GM18498 (cell line): Measurements from ENCODE around the gene CYP3A7.
"Not testable (repeated sequence)": the region's sequence is repeated elsewhere in the genome, so short reads cannot be mapped to it uniquely, and the experiment has no call there.

ENCODE experiments used
- ATAC-seq: cut with Tn5 transposase; IDR thresholded peaks from one replicate; pipeline ENCODE4 v1.9.1; 2021; ENCODE audit warnings: mild to moderate bottlenecking, moderate library complexity; ENCODE audit not compliant: unreplicated experiment

Gene CYP3A7

DNA sequence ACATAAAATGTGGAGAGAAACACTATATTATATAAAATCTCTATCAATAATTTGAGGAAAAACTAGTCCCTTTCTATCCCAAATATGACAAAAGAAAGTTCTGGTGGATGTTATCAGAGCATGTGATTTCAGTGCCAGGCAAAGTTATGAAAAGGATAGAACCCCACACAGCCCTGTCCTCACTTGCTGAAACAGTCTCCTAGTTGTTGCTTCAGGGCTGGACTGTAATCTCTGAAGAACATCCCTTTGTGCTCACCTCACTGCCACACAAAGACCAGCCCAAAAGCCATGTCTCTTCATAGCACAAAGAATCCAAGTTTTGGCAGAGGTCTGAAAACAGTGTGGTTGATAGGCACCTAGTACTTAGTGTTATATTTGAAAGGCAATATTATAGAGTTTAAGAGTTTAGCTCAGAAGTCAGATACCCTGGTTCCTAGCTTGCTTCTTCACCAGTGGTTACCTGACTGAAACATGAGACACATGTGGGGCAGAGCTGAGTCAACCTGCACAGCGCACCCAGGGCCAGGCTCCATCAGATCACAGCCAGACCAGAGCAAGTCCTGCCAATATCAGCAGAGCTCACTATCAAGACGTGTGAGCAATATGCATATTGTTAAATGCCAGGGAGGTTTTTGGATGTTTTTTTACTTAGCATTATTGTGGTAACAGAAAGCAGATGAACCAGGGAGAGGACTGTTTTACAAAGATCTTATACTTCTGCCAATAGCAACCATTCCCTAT is 25.0 kb downstream of the CYP3A7 start:
- no peak for ATAC-seq

DNA sequence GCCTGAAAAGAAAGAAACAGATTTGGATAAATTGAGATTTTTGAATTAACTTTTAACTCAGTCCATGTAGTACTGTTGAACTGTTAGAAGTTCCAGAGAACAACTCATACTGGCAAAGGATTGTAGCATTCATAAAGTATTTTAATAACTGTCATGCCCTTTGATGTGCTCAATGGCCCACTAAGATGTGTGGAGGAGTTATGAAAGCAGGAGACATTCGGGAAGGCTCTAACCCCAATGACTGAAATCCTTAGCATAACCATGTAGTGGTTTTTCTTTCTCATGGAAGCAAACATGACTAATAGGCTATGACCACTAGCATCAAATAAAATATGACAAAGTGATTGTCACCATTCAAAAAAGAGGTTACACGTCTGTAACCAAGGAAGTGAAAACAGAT is 25.7 kb downstream of the CYP3A7 start:
- ATAC-seq: no peak

DNA sequence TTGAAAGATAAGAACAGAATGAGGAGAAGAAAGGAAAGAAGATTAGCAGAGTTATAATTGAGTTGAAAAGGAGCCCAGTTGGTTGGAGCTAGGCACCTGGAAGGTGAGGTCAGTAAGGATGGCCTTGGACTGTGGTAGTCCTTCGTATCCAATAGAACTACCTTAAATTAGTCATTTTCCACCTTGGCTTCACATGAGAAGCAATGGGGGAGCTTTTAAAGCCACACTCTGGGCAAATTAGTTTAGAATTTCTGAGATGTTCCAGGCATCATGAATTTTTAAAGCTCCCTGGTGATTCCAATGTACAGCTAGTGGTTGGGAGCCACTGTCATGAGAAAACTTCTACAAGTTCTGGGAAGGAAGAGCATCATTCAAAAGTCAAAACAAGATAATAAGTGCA is 27.9 kb downstream of the CYP3A7 start:
- ATAC-seq: no peak

DNA sequence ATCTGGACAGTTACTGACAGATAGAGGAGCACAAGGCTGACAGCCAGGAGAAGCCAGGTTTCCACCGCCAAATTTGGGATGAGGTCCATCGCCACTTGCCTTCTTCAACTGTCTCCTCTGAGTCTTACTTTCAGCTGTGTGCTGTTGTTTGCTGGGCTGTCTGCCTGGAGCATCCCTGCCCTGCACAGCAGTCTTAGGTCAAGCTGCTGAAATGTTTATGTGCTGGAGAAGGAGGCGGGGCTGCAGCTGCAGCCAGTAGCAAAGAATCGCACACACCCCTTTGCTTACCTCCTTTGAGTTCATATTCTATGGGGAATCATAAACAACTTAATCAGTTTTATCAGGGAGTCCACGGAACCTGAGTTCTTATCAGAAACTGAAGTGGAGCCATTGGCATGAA is 35.0 kb downstream of the CYP3A7 start:
- no peak for ATAC-seq

DNA sequence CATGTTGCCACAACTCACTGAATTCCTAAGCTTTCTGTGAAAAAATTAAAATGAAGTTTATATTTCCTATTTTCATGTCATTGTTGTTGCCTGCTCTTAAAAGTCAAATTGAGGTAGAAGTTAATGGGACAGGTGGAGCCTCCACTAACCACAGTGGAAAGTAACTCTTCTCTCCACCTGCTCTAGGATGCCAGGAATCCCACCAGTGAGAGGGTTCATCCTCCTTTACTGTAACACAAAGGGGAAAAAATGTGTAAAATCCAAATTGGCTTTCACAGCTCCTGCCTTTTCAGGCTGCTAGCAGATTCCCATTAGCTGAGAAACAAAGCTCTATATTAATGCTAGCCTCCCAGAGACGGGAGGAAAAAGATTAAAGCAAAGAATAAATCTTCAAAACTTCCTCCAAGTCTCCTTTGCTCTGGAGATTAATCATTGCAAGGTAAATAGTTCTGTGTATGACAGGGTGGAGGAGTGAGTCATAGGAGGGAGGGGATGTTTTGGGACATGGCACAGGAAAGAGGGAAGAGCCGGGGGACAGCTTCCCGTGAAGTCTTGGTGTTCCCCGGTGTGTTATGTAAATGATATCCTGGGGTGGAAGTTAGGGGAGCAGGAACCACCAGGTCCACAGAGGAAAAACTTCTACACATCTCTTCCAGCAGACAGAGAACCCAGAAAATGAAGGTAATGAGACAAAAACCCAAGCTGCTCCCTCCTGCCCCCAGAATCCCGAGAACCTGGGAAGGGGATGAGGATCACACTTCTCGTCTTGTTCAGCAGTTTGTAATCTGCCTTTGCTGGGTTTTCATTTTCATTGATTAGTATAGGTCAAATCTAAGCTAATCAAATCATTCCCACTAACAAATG is 35.9 kb downstream of the CYP3A7 start:
- not testable (repeated sequence) for ATAC-seq

DNA sequence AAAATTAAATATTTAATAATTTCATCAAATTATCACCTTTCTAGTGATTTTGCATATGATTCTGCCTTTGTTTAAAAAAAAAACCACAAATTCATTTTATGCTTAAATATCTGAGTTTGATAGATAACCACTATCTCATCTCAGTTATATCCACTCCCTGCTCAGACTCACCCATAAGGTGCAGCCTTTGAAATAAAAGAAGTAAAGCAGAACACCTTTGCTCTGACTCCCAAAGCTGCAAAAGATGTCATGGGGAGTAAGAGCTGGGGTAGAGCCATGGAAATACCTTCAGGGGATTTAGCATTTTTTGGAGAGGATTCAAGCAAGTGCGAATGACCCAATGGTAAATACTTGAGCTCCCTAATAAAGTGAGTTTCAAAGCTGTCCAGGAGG is 40.1 kb downstream of the CYP3A7 start:
- no peak for ATAC-seq

DNA sequence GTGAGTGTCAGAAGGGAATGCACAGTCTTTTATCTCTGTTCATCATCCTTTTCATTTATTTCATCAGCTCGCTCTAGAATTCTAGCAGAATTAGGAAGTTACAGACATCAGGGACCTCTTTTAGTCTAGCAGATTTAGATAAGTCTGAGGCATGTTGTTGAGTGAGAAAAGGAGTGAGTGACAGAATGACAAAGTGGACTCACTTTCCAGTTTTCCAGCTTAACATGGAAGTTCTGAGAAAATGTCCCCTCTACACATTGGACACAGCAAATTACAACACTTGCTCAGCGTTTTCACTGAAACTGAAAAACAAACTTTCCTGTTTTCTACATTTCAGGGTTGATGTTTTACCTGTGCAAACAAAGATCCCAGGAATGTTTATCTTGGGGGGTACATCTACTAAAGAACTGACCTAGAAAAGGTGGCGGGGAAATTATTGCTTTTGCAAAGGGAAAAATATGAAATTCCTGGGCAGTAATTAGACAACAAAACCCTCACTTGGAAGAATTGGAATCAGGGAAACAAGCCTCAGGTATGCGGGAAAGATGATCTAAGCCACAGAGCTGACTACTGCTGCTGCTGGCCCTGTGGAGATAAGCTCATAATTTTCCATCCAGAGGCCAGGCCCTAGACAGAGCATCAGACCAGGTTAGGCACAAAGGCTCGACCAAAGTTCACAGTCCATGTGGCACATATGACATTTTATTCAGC is 40.6 kb downstream of the CYP3A7 start:
- ATAC-seq: no peak

DNA sequence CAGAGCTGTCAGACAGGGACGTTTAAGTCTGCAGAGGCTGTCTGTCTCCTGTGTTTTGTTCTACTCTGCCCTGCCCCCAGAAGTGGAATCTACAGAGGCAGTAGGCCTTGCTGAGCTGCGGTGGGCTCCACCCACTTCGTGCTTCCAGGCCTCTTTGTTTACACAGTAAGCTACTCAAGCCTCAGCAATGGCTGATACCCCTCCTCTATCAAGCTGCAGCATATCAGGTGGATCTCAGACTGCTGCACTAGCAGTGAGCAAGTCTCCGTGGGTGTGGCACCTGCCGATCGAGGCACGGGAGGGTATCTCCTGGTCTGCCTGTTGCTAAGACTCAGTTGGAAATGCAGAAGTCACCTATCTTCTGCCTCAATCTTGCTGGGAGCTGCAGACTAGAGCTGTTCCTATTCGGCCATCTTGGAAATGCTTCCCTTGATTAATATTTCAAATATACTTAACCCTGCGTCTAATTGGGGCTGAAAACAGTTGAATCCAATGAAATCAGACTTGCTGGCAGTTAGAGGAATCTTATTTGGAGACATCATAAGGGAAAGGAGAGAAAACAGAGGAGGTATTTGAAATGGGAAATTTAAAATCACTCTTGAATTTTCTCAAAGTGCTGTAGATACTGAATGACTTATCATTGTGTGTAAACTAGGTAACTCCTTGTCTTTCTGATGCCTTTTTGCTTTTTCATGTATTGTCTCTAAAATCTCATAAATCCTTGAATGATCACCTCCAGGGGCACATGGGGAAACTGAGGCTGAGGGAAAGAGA is 41.4 kb downstream of the CYP3A7 start:
- no peak for ATAC-seq

DNA sequence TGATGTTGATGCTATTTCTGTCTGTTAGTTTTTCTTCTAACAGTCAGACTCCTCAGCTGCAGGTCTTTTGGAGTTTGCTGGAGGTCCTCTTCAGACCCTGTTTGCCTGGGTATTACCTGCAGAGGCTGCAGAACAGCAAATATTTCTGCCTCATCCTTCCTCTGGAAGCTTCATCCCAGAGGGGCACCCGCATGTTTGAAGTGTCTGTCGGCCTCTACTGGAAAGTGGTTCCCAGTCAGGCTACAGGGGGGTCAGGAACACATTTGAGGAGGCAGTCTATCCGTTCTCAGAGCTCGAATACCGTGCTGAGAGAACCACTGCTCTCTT is 41.9 kb downstream of the CYP3A7 start:
- ATAC-seq: no peak

DNA sequence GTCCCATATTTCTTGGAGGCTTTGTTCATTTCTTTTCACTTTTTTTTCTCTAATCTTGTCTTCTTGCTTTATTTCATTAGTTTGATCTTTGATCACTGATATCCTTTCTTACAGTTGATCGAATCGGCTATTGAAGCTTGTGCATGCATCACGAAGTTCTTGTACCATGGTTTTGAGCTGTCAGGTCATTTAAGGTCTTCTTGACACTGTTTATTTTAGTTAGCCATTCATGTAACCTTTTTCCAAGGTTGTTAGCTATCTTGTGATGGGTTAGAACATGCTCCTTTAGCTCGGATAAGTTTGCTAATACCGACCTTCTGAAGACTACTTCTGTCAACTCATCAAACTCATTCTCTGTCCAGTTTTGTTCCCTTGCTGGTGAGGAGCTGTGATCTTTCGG is 42.4 kb downstream of the CYP3A7 start:
- ATAC-seq: not testable (repeated sequence)

DNA sequence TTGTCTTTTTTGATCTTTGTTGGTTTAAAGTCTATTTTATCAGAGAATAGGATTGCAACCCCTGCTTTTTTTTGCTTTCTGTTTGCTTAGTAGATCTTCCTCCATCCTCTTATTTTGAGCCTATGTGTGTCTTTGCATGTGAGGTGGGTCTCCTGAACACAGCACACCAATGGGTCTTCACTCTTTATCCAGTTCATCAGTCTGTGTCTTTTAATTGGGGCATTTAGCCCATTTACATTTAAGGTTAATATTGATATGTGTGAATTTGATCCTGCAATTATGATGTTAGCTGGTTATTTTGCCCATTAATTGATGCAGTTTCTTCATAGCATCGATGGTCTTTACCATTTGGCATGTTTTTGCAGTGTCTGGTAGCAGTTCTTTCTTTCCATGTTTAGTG is 43.3 kb downstream of the CYP3A7 start:
- ATAC-seq: not testable (repeated sequence)

DNA sequence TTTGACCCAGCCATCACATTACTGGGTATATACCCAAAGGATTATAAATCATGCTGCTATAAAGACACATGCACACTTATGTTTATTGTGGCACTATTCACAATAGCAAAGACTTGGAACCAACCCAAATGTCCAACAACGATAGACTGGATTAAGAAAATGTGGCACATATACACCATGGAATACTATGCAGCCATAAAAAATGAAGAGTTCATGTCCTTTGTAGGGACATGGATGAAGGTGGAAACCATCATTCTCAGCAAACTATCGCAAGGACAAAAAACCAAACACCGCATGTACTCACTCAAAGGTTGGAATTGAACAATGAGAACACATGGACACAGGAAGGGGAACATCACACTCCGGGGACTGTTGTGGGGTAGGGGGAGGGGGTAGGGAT is 44.1 kb downstream of the CYP3A7 start:
- not testable (repeated sequence) for ATAC-seq

DNA sequence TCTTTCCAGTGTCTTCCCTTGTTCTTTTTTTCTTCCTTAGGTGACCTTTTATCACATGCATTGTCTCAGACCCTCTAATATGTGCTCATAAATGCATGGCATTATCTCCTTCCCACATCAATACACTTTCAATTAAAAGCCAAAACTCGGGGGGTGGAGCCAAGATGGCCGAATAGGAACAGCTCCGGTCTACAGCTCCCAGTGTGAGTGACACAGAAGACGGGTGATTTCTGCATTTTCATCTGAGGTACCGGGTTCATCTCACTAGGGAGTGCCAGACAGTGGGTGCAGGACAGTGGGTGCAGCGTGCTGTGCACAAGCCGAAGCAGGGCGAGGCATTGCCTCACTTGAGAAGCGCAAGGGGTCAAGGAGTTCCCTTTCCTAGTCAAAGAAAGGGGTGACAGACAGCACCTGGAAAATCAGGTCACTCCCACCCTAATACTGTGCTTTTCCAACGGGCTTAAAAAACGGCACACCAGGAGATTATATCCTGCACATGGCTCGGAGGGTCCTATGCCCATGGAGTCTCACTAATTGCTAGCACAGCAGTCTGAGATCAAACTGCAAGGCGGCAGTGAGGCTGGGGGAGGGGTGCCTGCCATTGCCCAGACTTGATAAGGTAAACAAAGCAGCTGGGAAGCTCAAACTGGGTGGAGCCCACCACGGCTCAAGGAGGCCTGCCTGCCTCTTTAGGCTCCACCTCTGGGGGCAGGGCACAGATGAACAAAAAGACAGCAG is 49.0 kb downstream of the CYP3A7 start:
- not testable (repeated sequence) for ATAC-seq

DNA sequence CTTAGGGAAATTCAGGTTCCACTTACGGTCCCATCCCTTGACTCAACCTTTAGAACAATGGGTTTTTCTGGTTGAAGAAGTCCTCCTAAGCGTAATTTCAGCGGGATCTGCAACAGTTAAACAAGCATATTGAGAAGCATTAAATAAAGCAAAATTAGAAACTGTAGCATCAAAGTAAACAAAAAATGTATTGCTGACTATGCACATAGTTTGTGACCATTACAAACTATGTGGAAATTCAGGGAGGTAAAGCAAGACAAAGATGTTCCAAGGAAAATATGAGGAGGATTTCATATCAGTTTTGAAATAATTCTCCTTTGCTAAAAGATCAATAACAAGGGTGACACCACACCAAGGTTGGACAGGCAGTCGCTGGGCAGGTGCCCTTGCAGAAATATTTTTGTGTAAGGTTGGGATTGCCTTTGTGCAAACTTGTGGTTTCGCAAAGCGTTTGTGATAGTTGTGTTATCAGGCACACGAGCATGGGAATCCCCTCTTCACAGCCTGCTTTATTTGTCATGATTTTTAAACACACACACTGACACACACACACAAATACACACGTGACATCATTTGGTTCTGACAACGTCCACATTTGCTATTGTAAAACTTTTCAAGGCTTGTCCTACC is 49.8 kb downstream of the CYP3A7 start:
- no peak for ATAC-seq

DNA sequence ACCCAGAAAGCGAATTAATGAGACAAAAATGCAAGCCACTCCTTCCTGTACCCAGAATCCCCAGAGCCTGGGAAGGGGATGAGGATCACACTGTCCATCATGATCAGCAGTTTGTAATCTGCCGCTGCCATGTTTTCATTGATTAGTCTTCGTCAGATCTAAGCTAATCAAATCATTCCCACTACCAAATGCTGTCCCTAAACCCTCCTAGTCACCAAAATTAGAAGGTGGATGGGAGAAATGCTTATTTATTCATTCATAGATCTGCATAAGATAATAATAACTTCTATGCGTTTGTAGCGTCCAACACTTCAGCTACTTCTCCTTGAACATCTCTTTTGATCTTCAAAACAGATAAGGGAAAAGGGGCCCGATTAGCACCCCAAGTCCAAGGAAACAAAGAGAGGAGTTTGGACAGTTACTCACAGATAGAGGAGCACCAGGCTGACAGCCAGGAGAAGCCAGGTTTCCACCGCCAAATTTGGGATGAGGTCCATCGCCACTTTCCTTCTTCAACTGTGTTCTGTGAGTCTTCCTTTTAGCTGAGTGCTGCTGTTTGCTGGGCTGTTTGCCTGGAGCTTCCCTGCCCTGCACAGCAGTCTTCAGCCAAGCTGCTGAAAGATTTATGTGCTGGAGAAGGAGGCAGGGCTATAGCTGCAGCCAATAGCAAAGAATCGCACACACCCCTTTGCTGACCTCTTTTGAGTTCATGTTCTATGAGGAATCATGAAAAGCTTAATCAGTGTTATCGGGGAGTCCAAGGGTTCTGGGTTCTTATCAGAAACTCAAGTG is 55.4 kb downstream of the CYP3A7 start, which contains the start of gene CYP3A5:
CYP3A5 (minus strand) TSS at position 597 of the 792 bp plus-strand sequence; CDS start at position 497, 100 bp downstream.
- no peak for ATAC-seq

DNA sequence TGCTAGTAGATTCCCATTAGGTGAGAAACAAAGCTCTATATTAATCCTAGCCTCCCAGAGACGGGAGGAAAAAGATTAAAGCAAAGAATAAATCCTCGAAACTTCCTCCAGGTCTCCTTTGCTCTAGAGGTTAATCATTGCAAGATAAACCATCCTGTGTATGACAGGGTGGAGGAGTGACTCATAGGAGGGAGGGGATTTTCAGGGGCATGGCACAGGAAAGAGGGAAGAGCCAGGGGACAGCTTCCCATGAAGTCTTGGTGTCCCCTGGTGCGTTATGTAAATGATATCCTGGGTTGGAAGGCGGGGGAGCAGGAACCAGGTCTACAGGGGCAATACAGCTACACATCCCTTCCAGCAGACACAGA is 56.0 kb downstream of the CYP3A7 start:
- no peak for ATAC-seq

DNA sequence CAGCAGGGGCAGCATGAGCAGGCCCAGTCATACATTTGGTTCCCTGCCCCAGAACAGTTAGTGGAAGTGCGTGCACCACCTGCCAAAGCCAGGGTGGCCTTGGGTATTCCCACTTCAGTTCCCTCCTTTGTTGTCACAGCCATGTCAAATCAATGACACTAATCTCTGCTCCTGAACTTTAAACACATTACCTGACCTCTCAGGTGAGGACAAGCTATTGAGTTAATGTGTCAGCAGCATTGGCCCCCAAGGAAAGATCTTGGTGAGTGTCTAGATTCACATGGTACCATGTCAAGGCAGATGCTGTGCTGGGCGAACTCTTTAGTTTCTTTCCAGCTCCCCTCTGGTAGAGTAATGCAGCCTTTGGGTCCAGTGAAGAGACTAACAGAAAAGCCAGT is 57.3 kb downstream of the CYP3A7 start:
- no peak for ATAC-seq

DNA sequence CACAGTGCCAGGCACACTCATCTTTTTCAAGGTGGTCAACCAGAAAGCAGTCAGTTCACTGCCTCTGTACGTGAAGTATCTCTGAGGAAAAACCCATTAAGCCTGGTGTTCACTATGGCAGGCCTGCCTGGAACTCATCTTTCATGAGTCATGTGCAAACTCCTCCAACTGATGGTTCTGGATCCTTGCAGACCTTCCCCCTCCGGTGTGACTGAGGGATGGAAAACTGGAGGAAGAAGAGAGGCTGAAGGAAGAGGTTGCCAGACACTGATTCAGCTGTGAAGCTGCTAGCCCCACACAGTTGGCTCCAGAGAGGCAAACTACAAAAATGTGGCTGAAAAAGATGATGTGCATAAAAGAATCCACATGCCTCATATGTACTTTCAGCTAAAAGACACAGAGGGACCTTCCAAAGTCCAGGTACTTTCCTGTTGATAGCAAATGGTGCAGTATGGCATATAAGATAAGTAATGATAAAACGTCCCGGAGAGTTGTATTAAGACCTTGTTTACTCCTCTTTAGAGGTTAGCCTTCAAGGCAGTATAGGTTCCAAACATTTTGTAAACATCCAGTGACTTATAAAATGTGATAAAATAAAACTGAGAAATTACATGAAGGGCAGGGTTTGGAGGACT is 57.9 kb downstream of the CYP3A7 start:
- ATAC-seq: no peak
